GM23338 (cell line): ENCODE data around the gene MLST8. TPM values are rescaled to one million over a fixed set of nuclear protein-coding genes. Genes with fewer than 3 reads are reported as not detected.

ENCODE experiments used
- CREB1 ChIP-seq: fragments of 250-450 bp; sonication (Bioruptor Pico); IDR thresholded peaks from 2 replicates; pipeline ENCODE4 v1.5.0; 2020; ENCODE audit warnings: low read depth, mild to moderate bottlenecking, moderate library complexity
- CTCF ChIP-seq, 2 experiments: fragments of 200-600 bp in 1 of 2; sonication (generic) in 1 of 2; conservative IDR thresholded peaks; 2 replicates each; pipeline versions ENCODE4 v1.5.1 to v1.6.1; 2016 to 2017; ENCODE audit warnings: antibody characterized with exemption in 2 of 2, low read depth in 2 of 2, mild to moderate bottlenecking in 2 of 2, moderate library complexity in 1 of 2
- EZH2 ChIP-seq: fragments of 200-600 bp; sonication (generic); IDR thresholded peaks from one replicate; pipeline ENCODE4 v1.8.0; 2017; ENCODE audit warnings: antibody characterized with exemption, mild to moderate bottlenecking, low read depth; ENCODE audit not compliant: unreplicated experiment
- EZH2phosphoT487 ChIP-seq: fragments of 200-600 bp; sonication (generic); IDR thresholded peaks from one replicate; pipeline ENCODE4 v1.8.1; 2018; ENCODE audit warnings: antibody characterized with exemption; ENCODE audit not compliant: unreplicated experiment
- NANOG ChIP-seq: IDR thresholded peaks from 2 replicates; pipeline ENCODE4 v1.6.1; 2016; ENCODE audit warnings: antibody characterized with exemption, borderline replicate concordance
- REST ChIP-seq: IDR thresholded peaks from one replicate; pipeline ENCODE4 v1.6.1; 2018; ENCODE audit warnings: antibody characterized with exemption; ENCODE audit not compliant: unreplicated experiment
- STAT1 ChIP-seq: IDR thresholded peaks from one replicate; pipeline ENCODE4 v1.6.1; 2016; ENCODE audit warnings: antibody characterized with exemption; ENCODE audit not compliant: unreplicated experiment
- ZNF114 ChIP-seq: fragments of 250-450 bp; sonication (Bioruptor Pico); IDR thresholded peaks from 2 replicates; pipeline ENCODE4 v1.5.0; 2020; ENCODE audit warnings: mild to moderate bottlenecking, moderate library complexity
- ZNF462 ChIP-seq: fragments of 250-450 bp; sonication (Bioruptor Pico); IDR thresholded peaks from 2 replicates; pipeline ENCODE4 v1.5.0; 2020; ENCODE audit warnings: mild to moderate bottlenecking, moderate library complexity
- polyA plus RNA-seq: library from polyadenylated mRNA; unstranded; fragments of >200 nt; fragmentation: Nextera tagmentation; extraction: Ambion mirVana; gene quantifications from 2 replicates; pipeline ENCODE4 v1.2.1, GENCODE V29; 2016
- total RNA-seq: library from RNA; depleted of rRNA; stranded (reverse); fragments of >200 nt; shearing (Covaris generic); gene quantifications from 2 replicates; pipeline ENCODE4 v1.2.3, GENCODE V29; 2014
- TF ChIP-seq, protein P1 (sequence below): IDR thresholded peaks from 2 replicates; pipeline ENCODE4 v1.6.1; 2016; ENCODE audit warnings: antibody characterized with exemption

MLST8 gene
- total and polyA plus RNA-seq, 2 experiments from 2014 or later: 58.8 to 138 TPM

- TF ChIP-seq ZNF462 (no peak), EZH2phosphoT487 (no peak), ZNF114 (CRISPR knock-in tag) (no peak), CREB1 (CRISPR knock-in tag) (no peak), NANOG (no peak), STAT1 (no peak), REST (no peak), EZH2 (no peak), CTCF (conservative IDR thresholded peaks at IDR 0.05; ENCODE audit: low read depth in 2 of 2) (no peak)
- TF ChIP-seq, protein P1, sequence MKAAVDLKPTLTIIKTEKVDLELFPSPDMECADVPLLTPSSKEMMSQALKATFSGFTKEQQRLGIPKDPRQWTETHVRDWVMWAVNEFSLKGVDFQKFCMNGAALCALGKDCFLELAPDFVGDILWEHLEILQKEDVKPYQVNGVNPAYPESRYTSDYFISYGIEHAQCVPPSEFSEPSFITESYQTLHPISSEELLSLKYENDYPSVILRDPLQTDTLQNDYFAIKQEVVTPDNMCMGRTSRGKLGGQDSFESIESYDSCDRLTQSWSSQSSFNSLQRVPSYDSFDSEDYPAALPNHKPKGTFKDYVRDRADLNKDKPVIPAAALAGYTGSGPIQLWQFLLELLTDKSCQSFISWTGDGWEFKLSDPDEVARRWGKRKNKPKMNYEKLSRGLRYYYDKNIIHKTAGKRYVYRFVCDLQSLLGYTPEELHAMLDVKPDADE: no peak
Observed at GRCh38 chr16:2161911-2162310, 43.3 kb upstream of the MLST8 start (continued).
